ENCODE data around the gene PRPF38A.

PRPF38A gene

DNA sequence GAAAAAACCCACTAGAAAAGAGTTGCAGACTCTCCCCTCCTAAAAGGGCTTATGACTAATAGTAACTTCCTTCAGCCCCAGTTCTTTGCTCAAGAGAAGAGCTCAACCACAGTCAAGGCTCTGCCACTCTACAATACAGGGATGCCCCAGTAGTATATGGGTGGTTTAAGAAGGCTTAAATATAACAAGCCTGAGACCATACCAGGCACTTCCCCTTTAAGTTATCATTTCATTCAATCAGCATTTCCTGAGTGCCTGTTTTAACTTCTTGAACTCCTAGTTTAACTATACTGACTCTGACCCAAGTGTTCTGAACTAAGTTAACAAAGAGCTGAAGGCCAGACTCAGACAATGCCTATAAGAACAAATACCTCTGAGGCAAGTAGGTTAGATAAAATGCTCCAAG, 19.8 kb downstream of the PRPF38A start:
- Histone ChIP-seq H3K4me3 (replicated peaks; ENCODE audit: insufficient read depth, low read length) (no peak overlapping the region), H3K27ac (replicated peaks) (peak overlapping the region; percentile 62), H3K27me3 (ENCODE audit: insufficient read depth, poor library complexity, severe bottlenecking) (no peaks in the 10 kb centered on the region)
- peak in 1 of 2 experiments; percentile 73 for DNase-seq (ENCODE audit: low read depth in 1 of 2, low spot score in 1 of 2)
- TF ChIP-seq, protein P1, sequence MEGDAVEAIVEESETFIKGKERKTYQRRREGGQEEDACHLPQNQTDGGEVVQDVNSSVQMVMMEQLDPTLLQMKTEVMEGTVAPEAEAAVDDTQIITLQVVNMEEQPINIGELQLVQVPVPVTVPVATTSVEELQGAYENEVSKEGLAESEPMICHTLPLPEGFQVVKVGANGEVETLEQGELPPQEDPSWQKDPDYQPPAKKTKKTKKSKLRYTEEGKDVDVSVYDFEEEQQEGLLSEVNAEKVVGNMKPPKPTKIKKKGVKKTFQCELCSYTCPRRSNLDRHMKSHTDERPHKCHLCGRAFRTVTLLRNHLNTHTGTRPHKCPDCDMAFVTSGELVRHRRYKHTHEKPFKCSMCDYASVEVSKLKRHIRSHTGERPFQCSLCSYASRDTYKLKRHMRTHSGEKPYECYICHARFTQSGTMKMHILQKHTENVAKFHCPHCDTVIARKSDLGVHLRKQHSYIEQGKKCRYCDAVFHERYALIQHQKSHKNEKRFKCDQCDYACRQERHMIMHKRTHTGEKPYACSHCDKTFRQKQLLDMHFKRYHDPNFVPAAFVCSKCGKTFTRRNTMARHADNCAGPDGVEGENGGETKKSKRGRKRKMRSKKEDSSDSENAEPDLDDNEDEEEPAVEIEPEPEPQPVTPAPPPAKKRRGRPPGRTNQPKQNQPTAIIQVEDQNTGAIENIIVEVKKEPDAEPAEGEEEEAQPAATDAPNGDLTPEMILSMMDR (IDR thresholded peaks at IDR 0.05; ENCODE audit: insufficient read depth, low read length), result no peak
- peak; percentile 91 for TF ChIP-seq SPI1 (IDR thresholded peaks at IDR 0.05; ENCODE audit: borderline replicate concordance, low read depth)

DNA sequence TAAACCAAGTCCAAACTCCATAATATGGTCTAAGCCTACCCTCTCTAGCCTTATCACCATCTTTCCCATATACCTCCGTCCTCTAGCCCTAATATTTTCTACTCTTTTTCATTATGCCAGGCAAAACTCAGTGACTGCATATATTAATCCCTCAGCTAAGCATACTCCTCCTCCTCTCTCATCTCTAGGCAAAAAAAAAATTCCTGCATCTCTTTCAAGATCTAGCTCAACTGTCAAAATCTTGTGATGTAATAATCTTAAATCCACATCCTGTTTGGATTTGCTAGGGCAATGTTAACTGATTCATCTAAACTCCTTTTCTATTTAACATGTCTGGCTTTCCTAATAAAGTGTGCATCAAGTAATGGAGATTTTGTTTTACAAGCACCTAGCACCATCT, 20.4 kb downstream of the PRPF38A start:
- no peak for DNase-seq (ENCODE audit: low read depth in 1 of 2, low spot score in 1 of 2)
- Histone ChIP-seq H3K27me3 (ENCODE audit: insufficient read depth, poor library complexity, severe bottlenecking) (no peaks in the 10 kb centered on the region), H3K27ac (replicated peaks) (peak overlapping the region; percentile 62), H3K4me3 (replicated peaks; ENCODE audit: insufficient read depth, low read length) (no peak overlapping the region)
- TF ChIP-seq REST (IDR thresholded peaks at IDR 0.05; ENCODE audit: insufficient replicate concordance, low read depth) (no peak), POLR2AphosphoS5 (IDR thresholded peaks at IDR 0.05; ENCODE audit: low read depth) (no peak), SPI1 (IDR thresholded peaks at IDR 0.05; ENCODE audit: borderline replicate concordance, low read depth) (no peak), GABPA (IDR thresholded peaks at IDR 0.05; ENCODE audit: low read depth) (no peak)
- TF ChIP-seq, protein P1 (IDR thresholded peaks at IDR 0.05; ENCODE audit: insufficient read depth, low read length), result no peak

- Histone ChIP-seq H3K27me3 (ENCODE audit: insufficient read depth, poor library complexity, severe bottlenecking) (no peaks in the 10 kb centered on the region), H3K27ac (replicated peaks) (peak overlapping the region; percentile 12; the same call in 1 of the 2 replicates), H3K4me3 (replicated peaks; ENCODE audit: insufficient read depth, low read length) (no peak overlapping the region)
- TF ChIP-seq REST (IDR thresholded peaks at IDR 0.05; ENCODE audit: insufficient replicate concordance, low read depth), result no peak
- TF ChIP-seq SPI1 (IDR thresholded peaks at IDR 0.05; ENCODE audit: borderline replicate concordance, low read depth), result no peak
- TF ChIP-seq GABPA (IDR thresholded peaks at IDR 0.05; ENCODE audit: low read depth), result no peak
- TF ChIP-seq, protein P1 (IDR thresholded peaks at IDR 0.05; ENCODE audit: insufficient read depth, low read length), result no peak
- TF ChIP-seq POLR2AphosphoS5 (IDR thresholded peaks at IDR 0.05; ENCODE audit: low read depth), result no peak
- DNase-seq (ENCODE audit: low read depth in 1 of 2, low spot score in 1 of 2), result no peak
Measured at GRCh38 chr1:52426371-52426770, 22.0 kb downstream of the PRPF38A start.

- no peak overlapping the region for H3K27ac ChIP-seq (replicated peaks)
- TF ChIP-seq SPI1 (IDR thresholded peaks at IDR 0.05; ENCODE audit: borderline replicate concordance, low read depth) (no peak), POLR2AphosphoS5 (IDR thresholded peaks at IDR 0.05; ENCODE audit: low read depth) (no peak), REST (IDR thresholded peaks at IDR 0.05; ENCODE audit: insufficient replicate concordance, low read depth) (no peak), GABPA (IDR thresholded peaks at IDR 0.05; ENCODE audit: low read depth) (no peak)
- TF ChIP-seq, protein P1 (IDR thresholded peaks at IDR 0.05; ENCODE audit: insufficient read depth, low read length), result no peak
- H3K4me3 ChIP-seq (replicated peaks; ENCODE audit: insufficient read depth, low read length), result no peak overlapping the region
- no peak for DNase-seq (ENCODE audit: low read depth in 1 of 2, low spot score in 1 of 2)
- H3K27me3 ChIP-seq (ENCODE audit: insufficient read depth, poor library complexity, severe bottlenecking), result no peaks in the 10 kb centered on the region
Measured at GRCh38 chr1:52427152-52427551, 22.8 kb downstream of the PRPF38A start.
